Esophagus muscularis mucosa (tissue), 4 donors: Measurements from ENCODE around the gene TEAD4. TPM values are rescaled to one million over a fixed set of nuclear protein-coding genes. Genes with fewer than 3 reads are reported as not detected.
"Not testable (repeated sequence)": the region's sequence is repeated elsewhere in the genome, so short reads cannot be mapped to it uniquely, and the experiment has no call there.

Experiments
- DNase-seq: peaks from one replicate; pipeline ENCODE4 v3.0.0-alpha.2; 2017; ENCODE audit errors: extremely low spot score
- H3K27ac ChIP-seq, 4 donors: fragments of 200-600 bp; sonication (generic); replicated peaks in 1 of 4; 1 replicate in 3 of 4; 2 replicates in 1 of 4; pipeline ENCODE4 v1.5.1; 2016 to 2019; ENCODE audit warnings: mild to moderate bottlenecking in 1 of 4
- H3K27me3 ChIP-seq, 4 donors: fragments of 200-600 bp; sonication (generic); one replicate each; pipeline versions ENCODE4 v1.5.1 to v1.6.0; 2016 to 2019
- H3K36me3 ChIP-seq, 4 donors: fragments of 200-600 bp; sonication (generic); one replicate each; pipeline ENCODE4 v1.5.1; 2016 to 2019
- H3K4me1 ChIP-seq, 4 donors: fragments of 200-600 bp; sonication (generic); one replicate each; pipeline ENCODE4 v1.5.1; 2016 to 2019
- H3K4me3 ChIP-seq, 4 donors: fragments of 200-600 bp; sonication (generic); 1 replicate in 2 of 4; 2 replicates in 2 of 4; pipeline ENCODE4 v1.5.1; 2016 to 2019; ENCODE audit warnings: mild to moderate bottlenecking in 4 of 4, moderate library complexity in 1 of 4
- H3K9me3 ChIP-seq, 4 donors: fragments of 200-600 bp; sonication (generic); 1 replicate in 3 of 4; 2 replicates in 1 of 4; pipeline ENCODE4 v1.5.1; 2016 to 2019
- EP300 ChIP-seq: sonication (generic); formaldehyde crosslinking; IDR thresholded peaks from one replicate; pipeline ENCODE4 v1.6.1; 2017; ENCODE audit warnings: antibody characterized with exemption
- POLR2A ChIP-seq: fragments of 450-650 bp; IDR thresholded peaks from one replicate; pipeline ENCODE4 v1.6.1; 2017; ENCODE audit warnings: antibody characterized with exemption, moderate library complexity, mild to moderate bottlenecking, low read depth
- POLR2AphosphoS5 ChIP-seq, 2 donors: sonication (generic); formaldehyde crosslinking; IDR thresholded peaks; one replicate each; pipeline ENCODE4 v1.6.1; 2017; ENCODE audit warnings: antibody characterized with exemption in 2 of 2
- WGBS: methylation state at CpG from one replicate; pipeline ENCODE4 v1.1.5; 2018; 5-methylcytosine and 5-hydroxymethylcytosine counted together
- intact Hi-C: fragments of 100-400 bp; cut with DNase I; formaldehyde crosslinking; loops from one replicate; pipeline ENCODE4 v1.15.1; 2023
- total RNA-seq, 4 donors: library from RNA; depleted of rRNA; stranded (reverse); fragments of >200 nt; gene quantifications; one replicate each; pipeline versions ENCODE4 v1.1.0 to v1.2.1, GENCODE V29; 2016
- TF ChIP-seq, protein P1 (sequence below), 3 experiments: fragments of 200-600 bp in 2 of 3; fragments of 450-650 bp in 1 of 3; sonication (generic) in 2 of 3; IDR thresholded peaks; one replicate each; pipeline ENCODE4 v1.5.1; 2017 to 2019; ENCODE audit warnings: antibody characterized with exemption in 3 of 3, mild to moderate bottlenecking in 2 of 3, moderate library complexity in 1 of 3

Gene TEAD4
- total RNA-seq, 4 donors from 2014 or later = 7.5 to 42.7 (median 28.0) TPM

DNA sequence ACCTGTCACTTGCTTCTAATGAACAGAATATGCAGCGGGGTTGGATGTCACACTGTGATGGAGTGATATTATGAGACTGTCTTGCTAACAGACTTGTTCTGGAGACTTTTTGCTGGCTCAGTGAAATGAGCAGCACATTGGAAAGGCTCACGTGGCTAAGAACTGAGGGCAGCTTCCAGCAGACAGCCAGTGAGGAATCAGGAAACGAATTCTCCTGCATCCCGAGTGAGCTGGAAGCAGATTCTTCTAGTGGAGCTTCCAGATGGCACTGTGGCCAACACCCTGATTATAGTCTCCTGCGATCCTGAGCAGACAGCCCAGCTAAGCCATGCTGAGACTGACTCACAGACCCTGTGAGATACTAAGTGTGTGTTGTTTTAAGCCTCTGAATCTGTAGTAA, 101.9 kb downstream of the TEAD4 start:
- intact Hi-C loops = no loop called here
- Histone ChIP-seq H3K9me3 (peaks cover 0 to 5% (median 0%) of the 10 kb centered on the region in 4 donors), H3K27me3 (peaks cover 0 to 4% (median 0%) of the 10 kb centered on the region in 4 donors), H3K4me1 (peaks cover 0 to 2% (median 1%) of the 10 kb centered on the region in 4 donors), H3K27ac (no peak overlapping the region), H3K36me3 (no peaks in the 10 kb centered on the region), H3K4me3 (no peak overlapping the region)
- WGBS = 63% methylated on average over 5 of the region's 5 CpGs
- TF ChIP-seq POLR2A (no peak), EP300 (no peak)
- TF ChIP-seq, protein P1, sequence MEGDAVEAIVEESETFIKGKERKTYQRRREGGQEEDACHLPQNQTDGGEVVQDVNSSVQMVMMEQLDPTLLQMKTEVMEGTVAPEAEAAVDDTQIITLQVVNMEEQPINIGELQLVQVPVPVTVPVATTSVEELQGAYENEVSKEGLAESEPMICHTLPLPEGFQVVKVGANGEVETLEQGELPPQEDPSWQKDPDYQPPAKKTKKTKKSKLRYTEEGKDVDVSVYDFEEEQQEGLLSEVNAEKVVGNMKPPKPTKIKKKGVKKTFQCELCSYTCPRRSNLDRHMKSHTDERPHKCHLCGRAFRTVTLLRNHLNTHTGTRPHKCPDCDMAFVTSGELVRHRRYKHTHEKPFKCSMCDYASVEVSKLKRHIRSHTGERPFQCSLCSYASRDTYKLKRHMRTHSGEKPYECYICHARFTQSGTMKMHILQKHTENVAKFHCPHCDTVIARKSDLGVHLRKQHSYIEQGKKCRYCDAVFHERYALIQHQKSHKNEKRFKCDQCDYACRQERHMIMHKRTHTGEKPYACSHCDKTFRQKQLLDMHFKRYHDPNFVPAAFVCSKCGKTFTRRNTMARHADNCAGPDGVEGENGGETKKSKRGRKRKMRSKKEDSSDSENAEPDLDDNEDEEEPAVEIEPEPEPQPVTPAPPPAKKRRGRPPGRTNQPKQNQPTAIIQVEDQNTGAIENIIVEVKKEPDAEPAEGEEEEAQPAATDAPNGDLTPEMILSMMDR (IDR thresholded peaks at IDR 0.05) = no peak
- DNase-seq = no peak

DNA sequence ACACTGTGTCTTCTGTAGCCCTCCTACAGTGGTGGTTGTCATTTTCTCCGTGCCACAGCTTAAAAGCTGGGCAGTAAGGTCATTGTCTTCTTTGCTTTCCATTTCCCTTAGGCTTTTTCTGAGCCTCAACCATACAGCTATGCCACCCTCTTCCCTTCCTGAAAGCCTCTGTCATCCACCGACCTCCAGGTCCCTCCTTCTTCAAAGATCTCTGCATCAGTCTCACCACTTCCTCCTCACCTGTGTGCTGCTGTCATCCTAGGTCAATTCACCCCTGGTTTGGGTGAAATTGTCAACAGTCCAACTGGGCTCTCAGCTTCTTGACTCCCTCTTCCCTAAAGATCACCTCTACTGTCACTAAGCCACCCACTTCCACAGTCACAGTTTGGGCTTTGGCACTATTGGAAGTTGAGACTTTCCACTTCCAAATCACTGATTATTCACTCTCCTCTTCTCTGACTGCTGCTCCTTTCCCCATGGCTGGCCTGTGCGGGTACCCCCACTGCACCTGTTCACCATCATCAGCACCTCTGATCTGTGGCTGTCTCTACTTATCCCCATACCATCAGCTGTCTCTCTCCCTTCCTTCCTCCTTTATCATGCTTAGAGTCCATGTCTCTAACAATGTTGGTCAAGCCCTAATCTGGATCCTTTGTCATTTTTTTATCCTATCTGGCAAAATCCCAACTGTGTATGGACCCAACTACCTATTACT, 102.5 kb downstream of the TEAD4 start:
- TF ChIP-seq, protein P1 (IDR thresholded peaks at IDR 0.05) = no peak
- H3K27ac ChIP-seq = no peak overlapping the region
- no peak overlapping the region for H3K4me3 ChIP-seq
- WGBS = 75% methylated on average over 3 of the region's 3 CpGs
- H3K9me3 ChIP-seq = peaks cover 0 to 5% (median 0%) of the 10 kb centered on the region in 4 donors
- DNase-seq = no peak
- intact Hi-C loops = no loop called here
- peaks cover 0 to 4% (median 0%) of the 10 kb centered on the region in 4 donors for H3K27me3 ChIP-seq
- H3K36me3 ChIP-seq = no peaks in the 10 kb centered on the region
- H3K4me1 ChIP-seq = no peaks in the 10 kb centered on the region

DNA sequence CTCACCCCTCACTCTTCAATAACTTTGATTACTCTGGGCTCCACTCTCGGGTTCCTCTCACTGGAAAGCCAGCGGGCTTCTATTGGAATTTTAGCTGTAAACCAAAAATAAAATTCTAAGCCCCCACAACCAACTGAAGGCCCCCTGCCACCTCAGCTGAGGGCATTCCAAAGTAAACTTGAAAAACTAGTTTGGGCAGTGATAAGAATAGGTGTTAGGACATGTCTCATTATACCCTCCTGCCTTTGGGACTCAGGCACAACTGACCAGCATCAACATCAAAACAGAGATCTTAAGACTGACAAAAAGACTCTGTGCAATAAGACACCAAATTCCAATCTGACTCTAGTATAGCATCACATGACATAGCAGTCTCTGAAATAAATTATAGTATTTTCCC, 106.1 kb downstream of the TEAD4 start:
- 82% methylated on average over 2 of the region's 2 CpGs for WGBS
- Histone ChIP-seq H3K36me3 (no peaks in the 10 kb centered on the region), H3K9me3 (peaks cover 0 to 5% (median 0%) of the 10 kb centered on the region in 4 donors), H3K4me1 (no peaks in the 10 kb centered on the region), H3K27me3 (peaks cover 0 to 4% (median 0%) of the 10 kb centered on the region in 4 donors), H3K27ac (no peak overlapping the region), H3K4me3 (no peak overlapping the region)
- intact Hi-C loops = no loop called here
- TF ChIP-seq POLR2AphosphoS5 (IDR thresholded peaks at IDR 0.05) = no peak
- no peak for TF ChIP-seq EP300
- TF ChIP-seq, protein P1 (IDR thresholded peaks at IDR 0.05) = no peak
- no peak for TF ChIP-seq POLR2A
- DNase-seq = no peak

DNA sequence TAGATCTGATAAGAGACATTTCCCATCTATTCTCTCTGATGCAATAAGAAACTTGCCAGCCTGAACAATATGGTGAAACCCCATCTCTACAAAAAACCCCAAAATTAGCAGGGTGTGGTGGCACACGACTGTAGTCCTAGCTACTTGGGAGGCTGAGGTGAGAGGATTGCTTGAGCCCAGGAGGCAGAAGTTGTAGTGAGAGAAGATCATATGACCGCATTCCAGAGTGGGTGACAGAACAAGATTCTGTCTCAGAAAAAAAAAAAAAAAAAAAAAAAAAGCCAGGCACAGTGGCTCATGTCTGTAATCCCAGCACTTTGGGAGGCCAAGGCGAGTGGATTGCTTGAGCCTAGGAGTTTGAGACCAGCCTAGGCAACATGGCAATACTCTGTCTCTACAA, 106.6 kb downstream of the TEAD4 start:
- DNase-seq, H3K27me3 ChIP-seq, H3K4me3 ChIP-seq, H3K36me3 ChIP-seq, H3K4me1 ChIP-seq, H3K9me3 ChIP-seq, H3K27ac ChIP-seq, intact Hi-C loops: not testable (repeated sequence)
- WGBS = 97% methylated on average over 3 of the region's 3 CpGs

DNA sequence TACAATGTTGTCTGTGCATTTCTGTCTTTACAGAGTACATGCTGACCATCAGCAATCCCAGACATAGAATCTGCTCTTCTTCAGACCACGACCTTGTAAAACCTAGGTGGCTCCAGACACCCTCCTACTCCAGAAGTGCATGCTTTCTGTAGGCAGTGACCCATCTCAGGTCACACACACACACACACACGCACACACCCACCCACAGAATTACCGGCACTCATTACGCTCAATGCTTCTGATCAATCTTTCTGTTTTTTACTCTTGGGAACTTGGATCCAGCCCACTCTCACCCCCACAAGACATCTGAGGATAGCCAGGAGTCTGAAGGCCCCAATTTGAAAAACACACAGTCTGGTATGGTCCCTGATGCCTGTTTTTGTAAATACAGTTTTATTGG, 110.5 kb downstream of the TEAD4 start:
- no peaks in the 10 kb centered on the region for H3K9me3 ChIP-seq
- 92% methylated on average over 4 of the region's 4 CpGs for WGBS
- H3K4me3 ChIP-seq = no peak overlapping the region
- no peak for TF ChIP-seq POLR2A
- TF ChIP-seq, protein P1 (IDR thresholded peaks at IDR 0.05) = no peak
- no peak for TF ChIP-seq POLR2AphosphoS5 (IDR thresholded peaks at IDR 0.05)
- TF ChIP-seq EP300 = no peak
- no peak for DNase-seq
- H3K27me3 ChIP-seq = peaks cover 0 to 4% (median 0%) of the 10 kb centered on the region in 4 donors
- H3K27ac ChIP-seq = no peak overlapping the region
- H3K4me1 ChIP-seq = peaks cover 9 to 14% (median 13%) of the 10 kb centered on the region in 4 donors
- no peaks in the 10 kb centered on the region for H3K36me3 ChIP-seq
- intact Hi-C loops = loop anchor here (5.0 kb wide), 1 partner anchor 133 kb away; no protein-coding TSS in a partner anchor
